GM19328 (cell line): ENCODE data around the gene CUX1.
"Not testable (repeated sequence)": the region's sequence is repeated elsewhere in the genome, so short reads cannot be mapped to it uniquely, and the experiment has no call there.

ENCODE experiments used
- ATAC-seq: cut with Tn5 transposase; IDR thresholded peaks from one replicate; pipeline ENCODE4 v1.9.1; 2021; ENCODE audit warnings: mild to moderate bottlenecking, moderate library complexity; ENCODE audit not compliant: unreplicated experiment

The CUX1 gene

GRCh38 chr7:102165136-102165535 is 347.7 kb downstream of the CUX1 start:
- no peak for ATAC-seq

DNA sequence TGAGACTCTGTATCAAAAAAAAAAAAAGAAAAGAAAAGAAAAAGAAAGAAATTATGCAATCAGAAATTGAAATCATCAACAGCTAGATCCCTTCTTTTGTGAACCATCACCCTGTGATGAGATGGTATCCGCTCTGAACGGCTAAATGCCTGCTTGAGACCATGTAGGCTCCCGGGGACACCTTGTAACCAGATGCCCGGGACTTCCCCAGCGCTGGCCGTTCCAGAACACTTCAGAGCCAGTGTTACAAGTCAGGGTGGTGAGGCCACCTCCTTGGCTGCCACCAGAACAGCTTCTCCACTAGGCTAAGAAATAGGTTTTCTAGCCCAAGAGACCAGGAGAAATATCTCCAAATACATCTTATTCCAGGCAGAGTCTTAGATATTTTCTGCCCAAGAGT is 349.8 kb downstream of the CUX1 start:
- ATAC-seq = no peak

GRCh38 chr7:102169651-102170392 is 352.4 kb downstream of the CUX1 start:
- no peak for ATAC-seq

- no peak for ATAC-seq
Observed at GRCh38 chr7:102170393-102170970, 353.1 kb downstream of the CUX1 start.

DNA sequence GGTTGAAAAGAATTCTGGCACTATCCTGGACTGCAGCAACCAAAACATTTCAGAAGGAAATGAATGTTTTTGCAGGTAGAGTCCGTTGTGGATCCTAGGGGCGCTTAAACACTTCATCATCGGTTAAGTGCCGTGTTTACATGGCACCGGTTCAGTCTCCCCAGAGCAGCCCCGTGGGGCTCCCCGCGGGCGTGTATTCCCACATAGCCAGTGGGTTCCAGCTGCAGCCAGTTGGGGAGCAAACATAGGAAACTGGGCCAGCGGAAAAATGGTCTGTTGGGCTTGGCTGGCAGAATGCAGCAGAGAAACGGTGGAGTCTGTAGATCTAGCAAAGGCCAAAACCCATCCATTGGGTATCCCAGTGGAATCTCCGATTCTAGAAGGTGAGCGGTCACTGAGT is 356.2 kb downstream of the CUX1 start:
- no peak for ATAC-seq

DNA sequence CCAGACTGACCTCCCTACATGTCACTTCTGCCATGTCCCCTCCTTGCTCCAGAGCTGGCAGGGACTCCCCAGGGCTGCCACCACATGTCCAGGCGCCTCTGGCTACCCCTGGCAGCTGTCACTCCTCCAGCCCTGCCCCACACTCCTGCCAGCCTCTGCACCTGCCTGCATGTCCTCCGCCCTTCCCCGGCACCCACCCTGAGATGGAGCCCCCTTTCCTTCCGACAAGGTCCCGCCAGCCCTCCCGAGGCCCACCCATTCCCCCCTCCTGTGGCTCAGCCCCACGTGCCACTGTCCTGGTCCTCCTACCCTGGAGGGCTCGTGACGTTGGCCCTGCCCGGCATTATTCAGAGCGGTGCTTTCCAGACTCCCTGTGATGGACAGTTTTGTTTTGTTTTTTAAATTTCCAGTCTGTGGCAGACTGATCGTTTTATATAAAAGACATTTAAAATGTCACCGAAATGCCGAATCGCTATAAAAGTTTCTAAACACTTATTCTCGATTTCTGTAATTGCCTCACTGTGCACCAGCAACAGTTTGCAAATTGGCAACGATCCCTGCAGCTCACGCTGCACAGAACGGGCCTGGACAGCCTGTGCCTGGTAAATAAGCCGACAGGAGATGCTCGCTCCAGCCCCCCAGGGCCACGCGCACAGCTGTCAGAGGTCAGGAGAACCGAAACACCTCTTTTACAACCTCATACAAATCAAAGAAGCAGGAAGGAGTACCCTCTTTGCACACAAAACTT is 358.2 kb downstream of the CUX1 start:
- no peak for ATAC-seq

DNA sequence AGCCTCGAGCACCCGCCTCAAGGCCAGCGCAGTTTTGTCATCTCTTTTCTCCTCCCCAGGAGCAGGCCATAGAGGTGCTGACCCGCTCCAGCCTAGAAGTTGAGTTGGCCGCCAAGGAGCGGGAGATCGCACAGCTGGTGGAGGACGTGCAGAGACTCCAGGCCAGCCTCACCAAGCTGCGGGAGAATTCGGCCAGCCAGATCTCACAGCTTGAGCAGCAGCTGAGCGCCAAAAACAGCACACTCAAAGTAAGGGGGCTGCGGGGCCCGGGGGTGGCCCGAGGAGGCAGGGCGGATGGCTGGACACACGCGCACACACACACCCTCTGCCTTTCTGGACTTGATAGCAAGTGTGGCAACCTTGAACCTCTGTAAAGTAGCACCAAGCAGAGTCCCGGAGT is 361.0 kb downstream of the CUX1 start:
- no peak for ATAC-seq

GRCh38 chr7:102180727-102181126 is 363.3 kb downstream of the CUX1 start:
- ATAC-seq = no peak

DNA sequence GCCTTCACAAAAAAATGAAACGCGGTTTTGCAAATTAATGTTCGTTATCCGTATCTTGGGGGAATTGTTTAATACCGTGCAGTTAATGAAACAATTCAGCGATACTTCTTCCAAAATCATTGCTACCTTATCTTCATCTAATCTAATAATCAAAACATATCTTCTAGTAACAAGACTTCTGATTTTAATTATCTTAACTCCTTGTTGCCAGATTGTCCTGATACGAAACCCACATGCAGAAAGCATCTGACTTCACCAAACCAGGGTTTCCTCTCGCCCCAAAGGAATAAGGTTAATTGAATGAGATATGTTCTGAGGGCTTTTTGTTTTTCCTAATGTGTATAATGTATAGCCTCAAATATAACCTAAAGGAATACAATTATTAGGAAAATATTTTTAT is 364.1 kb downstream of the CUX1 start:
- ATAC-seq = no peak

- no peak for ATAC-seq
Observed at GRCh38 chr7:102182016-102182415, 364.6 kb downstream of the CUX1 start.

- ATAC-seq = not testable (repeated sequence)
Observed at GRCh38 chr7:102183848-102184247, 366.4 kb downstream of the CUX1 start.

DNA sequence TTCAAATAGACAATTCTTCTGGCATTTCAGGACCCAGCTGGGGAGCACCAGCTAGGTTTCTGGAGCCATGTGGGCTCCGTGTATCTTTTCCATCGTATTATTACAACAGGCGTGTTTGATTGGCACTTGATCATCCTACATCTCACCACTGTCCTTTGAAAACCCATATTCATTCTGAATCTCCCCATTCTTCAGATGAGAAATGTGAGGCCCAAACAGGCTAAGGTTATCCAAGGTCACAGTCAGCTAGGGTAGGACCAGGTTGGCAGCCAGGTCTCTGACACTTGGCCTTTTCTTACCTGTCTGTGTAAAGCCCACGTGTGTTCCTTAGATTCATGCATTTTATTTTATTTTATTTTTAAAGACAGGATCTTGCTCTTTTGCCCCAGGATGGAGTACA is 366.9 kb downstream of the CUX1 start:
- ATAC-seq = no peak

DNA sequence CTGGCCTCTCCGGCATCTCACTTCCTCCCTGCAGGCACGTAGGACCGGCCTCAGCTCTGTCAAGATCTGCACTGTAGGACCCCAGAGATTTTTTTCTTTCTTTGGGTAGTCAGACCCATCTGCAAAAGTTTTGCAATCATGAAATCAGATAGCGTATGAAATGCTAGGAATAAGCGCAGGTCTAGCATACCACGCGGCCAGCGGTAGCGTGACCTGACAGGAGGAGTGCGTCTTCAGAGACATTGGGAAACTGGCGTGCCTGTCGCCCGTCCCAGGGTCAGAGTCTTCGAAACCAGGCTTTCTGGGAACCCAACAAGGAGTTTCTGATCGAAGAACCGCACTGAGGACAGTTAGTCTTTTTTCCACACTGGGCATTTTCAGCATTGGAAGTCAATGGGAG is 368.4 kb downstream of the CUX1 start:
- ATAC-seq = no peak

GRCh38 chr7:102186306-102186705 is 368.9 kb downstream of the CUX1 start:
- no peak for ATAC-seq

DNA sequence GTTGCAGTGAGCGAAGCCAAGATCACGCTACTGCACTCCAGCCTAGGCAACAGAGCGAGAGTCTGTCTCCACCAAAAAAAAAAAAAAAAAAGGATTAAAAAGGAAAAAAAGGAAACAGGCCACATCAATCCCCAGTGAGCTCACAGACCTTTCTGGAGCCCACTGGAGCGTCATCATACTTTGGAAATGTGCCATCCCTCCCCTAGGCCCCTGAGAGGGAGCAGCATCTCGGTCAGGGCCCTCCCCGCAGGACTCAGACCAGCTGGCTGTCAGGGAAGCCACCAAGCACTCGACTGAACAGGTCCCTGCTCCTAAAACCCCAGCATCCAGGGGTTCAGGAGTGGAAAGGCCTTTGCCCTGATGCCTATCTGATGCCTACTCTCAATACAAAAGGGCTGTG is 371.3 kb downstream of the CUX1 start:
- no peak for ATAC-seq

- ATAC-seq = no peak
Observed at GRCh38 chr7:102189756-102190155, 372.3 kb downstream of the CUX1 start.

- ATAC-seq = no peak
Observed at GRCh38 chr7:102190776-102191350, 373.4 kb downstream of the CUX1 start.

DNA sequence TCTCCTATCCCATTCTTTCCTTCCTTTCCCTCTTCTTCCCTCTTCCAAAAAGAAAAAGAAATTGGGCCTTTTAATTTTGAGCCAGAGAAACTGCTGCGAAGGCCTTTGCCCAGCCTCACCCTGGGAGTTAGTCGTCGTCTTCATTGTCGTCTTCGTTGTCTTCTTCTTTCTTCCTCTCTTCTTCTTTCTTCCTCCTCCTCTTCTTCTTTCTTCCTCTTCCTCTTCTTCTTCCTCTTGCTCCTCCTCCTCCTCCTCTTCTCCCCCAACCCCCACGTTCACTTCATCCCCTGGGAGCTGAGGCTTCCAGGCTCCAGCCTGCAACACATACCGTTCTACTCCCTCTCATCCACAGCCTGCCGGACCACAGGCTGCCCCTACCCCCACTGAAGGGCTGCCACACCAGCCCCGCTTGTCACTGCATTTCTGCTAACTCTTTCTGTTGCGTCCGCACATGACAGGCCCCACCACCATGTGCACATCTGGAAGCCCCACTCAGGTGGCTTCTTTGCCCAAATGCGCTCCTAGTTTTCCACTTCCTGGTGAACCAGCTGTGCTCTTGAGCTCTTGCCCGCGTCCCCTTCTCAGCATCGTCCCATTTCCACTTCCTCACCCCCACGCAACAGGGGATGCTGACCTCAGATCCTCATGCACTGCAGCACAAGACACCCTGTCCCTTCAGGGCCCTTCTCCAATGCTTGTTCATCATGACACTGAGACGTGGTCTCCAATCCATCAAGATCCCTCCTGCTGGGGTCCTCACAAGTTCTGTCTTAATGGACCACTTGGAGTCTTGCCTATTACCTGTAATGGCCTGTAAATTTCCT is 374.3 kb downstream of the CUX1 start:
- no peak for ATAC-seq

GRCh38 chr7:102192790-102193189 is 375.4 kb downstream of the CUX1 start:
- no peak for ATAC-seq

DNA sequence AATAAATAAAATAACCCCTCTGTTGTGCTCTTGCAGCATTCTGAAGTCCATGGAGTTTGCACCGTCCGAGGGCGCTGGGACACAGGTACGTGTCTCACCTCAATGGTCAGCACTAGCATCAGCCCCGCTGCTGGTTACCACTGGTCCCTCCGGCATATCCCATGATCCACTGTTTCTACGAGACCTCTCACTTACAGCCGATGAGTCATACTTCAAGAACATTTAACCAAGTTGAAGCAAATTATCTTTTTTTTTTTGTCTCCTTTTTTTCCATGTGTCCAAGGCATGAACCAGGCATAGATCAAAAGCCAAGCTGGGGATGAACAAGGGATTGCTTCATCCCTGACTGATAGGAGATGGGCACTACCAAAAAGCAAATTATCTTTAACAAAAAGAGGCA is 376.4 kb downstream of the CUX1 start:
- no peak for ATAC-seq

GRCh38 chr7:102195361-102195760 is 377.9 kb downstream of the CUX1 start:
- no peak for ATAC-seq
